SU-DHL-6 (cell line): Measurements from ENCODE around the gene ERAP2.
"Not testable (repeated sequence)": the region's sequence is repeated elsewhere in the genome, so short reads cannot be mapped to it uniquely, and the experiment has no call there.

Experiments
- H2AFZ ChIP-seq: fragments of 200-600 bp; sonication (generic); 2 replicates; pipeline ENCODE4 v1.6.1; 2014; ENCODE audit warnings: low read depth, mild to moderate bottlenecking, moderate library complexity, mixed read lengths, antibody characterized with exemption, low read length; ENCODE audit not compliant: severe bottlenecking
- H3F3A ChIP-seq: fragments of 200-600 bp; shearing (Covaris generic); 2 replicates; pipeline ENCODE4 v1.6.0; 2016; ENCODE audit warnings: antibody characterized with exemption, mild to moderate bottlenecking; ENCODE audit not compliant: insufficient read depth
- H3K27ac ChIP-seq: fragments of 200-600 bp; sonication (generic); 2 replicates; pipeline ENCODE4 v1.5.1; 2016; ENCODE audit warnings: low read depth, mild to moderate bottlenecking, low read length, moderate library complexity, mixed read lengths
- H3K27me3 ChIP-seq: fragments of 200-600 bp; sonication (generic), shearing (Covaris generic); 2 replicates; pipeline ENCODE4 v1.6.0; 2014; ENCODE audit warnings: mild to moderate bottlenecking, low read length
- H3K36me3 ChIP-seq: fragments of 200-600 bp; sonication (generic); 2 replicates; pipeline ENCODE4 v1.6.1; 2014; ENCODE audit warnings: mild to moderate bottlenecking, low read length, mixed read lengths
- H3K4me2 ChIP-seq: fragments of 300-600, 200-600 bp; shearing (Covaris generic), sonication (generic); 2 replicates; pipeline ENCODE4 v1.6.0; 2014; ENCODE audit warnings: low read length, low read depth, mild to moderate bottlenecking; ENCODE audit not compliant: poor library complexity, severe bottlenecking
- H3K4me3 ChIP-seq: fragments of 200-600 bp; sonication (generic); 2 replicates; pipeline ENCODE4 v1.5.1; 2014; ENCODE audit warnings: antibody characterized with exemption, low read length, mild to moderate bottlenecking, mixed read lengths; ENCODE audit not compliant: insufficient read depth, poor library complexity, severe bottlenecking
- H3K79me2 ChIP-seq: fragments of 200-600 bp; sonication (generic); 2 replicates; pipeline ENCODE4 v1.6.1; 2014; ENCODE audit warnings: mild to moderate bottlenecking, low read length, moderate library complexity; ENCODE audit not compliant: insufficient read depth
- H3K9ac ChIP-seq: fragments of 200-600 bp; sonication (generic); 2 replicates; pipeline ENCODE4 v1.7.0; 2014; ENCODE audit warnings: mild to moderate bottlenecking, low read length
- H3K9me2 ChIP-seq: fragments of 200-600 bp; sonication (generic); replicated peaks from 2 replicates; pipeline ENCODE4 v1.6.1; 2014; ENCODE audit warnings: low read length; ENCODE audit not compliant: insufficient read depth
- H3K9me3 ChIP-seq: fragments of 200-600 bp; sonication (generic); 2 replicates; pipeline ENCODE4 v1.6.1; 2014; ENCODE audit warnings: low read length, mixed read lengths; ENCODE audit not compliant: insufficient read depth
- H4K20me1 ChIP-seq: fragments of 200-600 bp; sonication (generic); 2 replicates; pipeline ENCODE4 v1.6.1; 2014; ENCODE audit warnings: low read depth, mild to moderate bottlenecking, antibody characterized with exemption, low read length, moderate library complexity, mixed read lengths
- CTCF ChIP-seq: fragments of 200-600 bp; sonication (generic); IDR thresholded peaks from one replicate; pipeline ENCODE4 v1.5.1; 2017; ENCODE audit warnings: antibody characterized with exemption, mild to moderate bottlenecking, low read length, moderate library complexity; ENCODE audit not compliant: insufficient read depth, poor library complexity, severe bottlenecking
- EZH2phosphoT487 ChIP-seq: fragments of 200-600 bp; sonication (generic), shearing (Covaris generic); conservative IDR thresholded peaks from 2 replicates; pipeline ENCODE4 v1.6.1; 2018; ENCODE audit warnings: mild to moderate bottlenecking, antibody characterized with exemption, low read length, moderate library complexity, mixed read lengths

The ERAP2 gene

GRCh38 chr5:96930058-96930457 is 53.8 kb downstream of the ERAP2 start:
- no peaks in the 10 kb centered on the region for H3K9me2 ChIP-seq
- H3K27ac ChIP-seq = no peak overlapping the region
- no peaks in the 10 kb centered on the region for H4K20me1 ChIP-seq
- TF ChIP-seq EZH2phosphoT487 (no peak), CTCF (no peak)
- no peak overlapping the region for H2AFZ ChIP-seq
- peaks cover 56% of the 10 kb centered on the region for H3F3A ChIP-seq
- no peaks in the 10 kb centered on the region for H3K36me3 ChIP-seq
- H3K9ac ChIP-seq = no peak overlapping the region
- no peak overlapping the region for H3K4me3 ChIP-seq
- no peaks in the 10 kb centered on the region; the same call in 1 of the 2 replicates for H3K27me3 ChIP-seq
- H3K79me2 ChIP-seq = peaks cover 14% of the 10 kb centered on the region; the same call in 1 of the 2 replicates
- H3K4me2 ChIP-seq = no peak overlapping the region
- H3K9me3 ChIP-seq = no peaks in the 10 kb centered on the region

DNA sequence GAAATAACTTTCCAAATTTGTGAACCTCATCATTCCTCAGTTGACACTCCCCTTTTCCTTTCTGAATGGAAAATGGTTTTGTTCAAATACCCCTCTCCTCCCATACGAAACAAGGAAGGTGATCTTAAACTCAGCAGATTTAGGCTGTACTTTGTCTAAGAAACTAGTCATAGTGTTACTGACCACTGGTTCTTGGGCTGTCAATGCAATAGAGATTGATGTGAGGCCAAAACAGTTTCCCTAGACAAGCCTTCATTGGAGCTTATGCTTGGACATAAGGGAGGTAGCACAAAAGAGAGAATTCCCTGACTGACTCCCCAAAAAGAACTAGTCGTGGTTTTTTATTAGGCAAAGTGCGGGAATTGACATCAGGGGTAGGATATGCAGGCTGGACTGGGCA is 54.3 kb downstream of the ERAP2 start:
- Histone ChIP-seq H3K79me2 (peaks cover 14% of the 10 kb centered on the region; the same call in 1 of the 2 replicates), H3F3A (peaks cover 55% of the 10 kb centered on the region), H3K36me3 (no peaks in the 10 kb centered on the region), H3K27me3 (no peaks in the 10 kb centered on the region; the same call in 1 of the 2 replicates), H3K4me3 (no peak overlapping the region), H3K9ac (no peak overlapping the region), H2AFZ (no peak overlapping the region), H3K4me2 (no peak overlapping the region), H3K27ac (no peak overlapping the region), H3K9me2 (no peaks in the 10 kb centered on the region), H3K9me3 (no peaks in the 10 kb centered on the region), H4K20me1 (no peaks in the 10 kb centered on the region)
- no peak for TF ChIP-seq CTCF
- no peak for TF ChIP-seq EZH2phosphoT487

DNA sequence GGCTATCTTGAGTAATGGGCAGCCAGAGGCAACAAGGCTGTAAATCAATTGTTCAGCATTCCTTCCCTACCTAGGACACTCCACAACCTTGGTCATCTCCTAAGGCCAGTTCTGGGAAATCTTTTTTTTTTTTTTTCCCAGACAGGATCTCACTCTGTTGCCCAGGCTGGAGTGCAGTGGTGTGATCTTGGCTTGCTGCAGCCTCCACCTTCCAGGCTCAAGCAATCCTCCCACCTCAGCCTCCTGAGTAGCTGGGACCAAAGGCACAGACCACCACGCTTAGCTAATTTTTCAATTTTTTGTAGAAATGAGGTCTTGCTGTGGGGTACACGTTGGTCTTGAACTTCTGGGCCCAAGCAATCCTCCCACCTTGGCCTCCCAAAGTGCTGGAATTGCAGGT is 54.7 kb downstream of the ERAP2 start:
- H3K9ac ChIP-seq = not testable (repeated sequence)

DNA sequence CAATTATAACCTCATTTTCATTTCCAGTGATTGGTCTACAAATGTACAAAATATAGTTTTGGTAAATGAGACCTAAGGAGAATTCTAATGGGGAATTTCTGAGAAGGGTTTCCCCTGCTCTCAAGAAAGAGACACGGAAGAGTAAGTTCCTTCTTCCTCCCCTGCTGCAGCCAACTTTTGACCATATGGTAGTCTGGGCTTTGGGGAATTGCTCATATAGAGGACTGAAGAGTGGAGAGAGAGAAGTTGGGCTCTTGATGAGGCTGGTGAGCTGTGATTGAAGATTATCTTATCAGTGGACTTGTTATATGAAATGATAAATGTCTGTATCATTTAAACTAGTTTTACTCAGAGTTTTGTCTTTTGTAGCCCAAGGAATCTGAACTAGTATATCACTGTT is 55.3 kb downstream of the ERAP2 start:
- Histone ChIP-seq H3K27me3 (no peaks in the 10 kb centered on the region; the same call in 1 of the 2 replicates), H3K36me3 (no peaks in the 10 kb centered on the region), H3K4me2 (peak overlapping the region; percentile 91), H3F3A (peaks cover 50% of the 10 kb centered on the region), H3K4me3 (peak overlapping the region; percentile 62), H2AFZ (no peak overlapping the region), H4K20me1 (no peaks in the 10 kb centered on the region), H3K9me2 (no peaks in the 10 kb centered on the region), H3K9me3 (no peaks in the 10 kb centered on the region), H3K27ac (peak overlapping the region; percentile 98), H3K9ac (peak overlapping the region; percentile 97), H3K79me2 (peaks cover 21% of the 10 kb centered on the region)
- no peak for TF ChIP-seq CTCF
- TF ChIP-seq EZH2phosphoT487 = no peak

More for the DNA sequence above, 54.7 kb downstream of the ERAP2 start:
- H3K4me3 ChIP-seq, H3K9me2 ChIP-seq, H3K27ac ChIP-seq, H3K27me3 ChIP-seq, H3K36me3 ChIP-seq, H3K9me3 ChIP-seq, H2AFZ ChIP-seq, H4K20me1 ChIP-seq: not testable (repeated sequence)
- Histone ChIP-seq H3K79me2 (peaks cover 15% of the 10 kb centered on the region; the same call in 1 of the 2 replicates), H3K4me2 (peak overlapping the region; percentile 91), H3F3A (peaks cover 56% of the 10 kb centered on the region)
